A549 (cell line): ENCODE results near the gene SCNN1B. TPM values are rescaled to one million over a fixed set of nuclear protein-coding genes. Genes with fewer than 3 reads are reported as not detected.

Experiments
- ATAC-seq, 2 experiments: fragments of 200-7000 bp in 1 of 2; fragments of >200 bp in 1 of 2; cut with Nextera tagmentation in 1 of 2; cut with Tn5 transposase in 1 of 2; 3 replicates each; pipeline versions ENCODE4 v1.8.0 to v1.9.1; 2018 to 2020; ENCODE audit warnings: mild to moderate bottlenecking in 1 of 2, moderate library complexity in 1 of 2
- CTCF ChIA-PET: fragments of 300-600 bp; sonication (Branson Sonifier 250); formaldehyde crosslinking; extraction: SDS; loops from one replicate; lab custom pipeline; 2021; ENCODE audit warnings: antibody characterized with exemption, inconsistent platforms; lab: Yijun Ruan, JAX
- POLR2A ChIA-PET: fragments of 350-600 bp; formaldehyde crosslinking; extraction: SDS; loops from one replicate; lab custom pipeline; 2021; ENCODE audit warnings: antibody characterized with exemption, inconsistent platforms; lab: Yijun Ruan, JAX
- DNase-seq, 2 experiments: peaks; one replicate each; pipeline versions ENCODE4 v3.0.0 to v3.0.0-alpha.2; 2011 to 2016; ENCODE audit warnings: low read depth in 1 of 2, low spot score in 1 of 2
- FAIRE-seq: peaks from 2 replicates; lab custom pipeline; 2011; peaks lifted over from hg19 to GRCh38; lab: Jason Lieb, UNC
- H3K27ac ChIP-seq, 2 experiments: fragments of >200 bp; sonication (Bioruptor Twin); formaldehyde crosslinking; 3 replicates each; pipeline ENCODE4 v1.5.1; 2016 to 2017
- H3K4me1 ChIP-seq: fragments of >200 bp; sonication (Bioruptor Twin); formaldehyde crosslinking; 3 replicates; pipeline ENCODE4 v1.6.1; 2016
- H3K4me2 ChIP-seq: fragments of >200 bp; sonication (Bioruptor Twin); formaldehyde crosslinking; 3 replicates; pipeline ENCODE4 v1.6.1; 2016
- H3K4me3 ChIP-seq: fragments of >200 bp; sonication (Bioruptor Twin); formaldehyde crosslinking; 3 replicates; pipeline ENCODE4 v1.5.1; 2016
- H3K9me3 ChIP-seq: fragments of >200 bp; sonication (Bioruptor Twin); formaldehyde crosslinking; 3 replicates; pipeline ENCODE4 v1.6.1; 2016
- ATOH8 ChIP-seq: fragments of 250-450 bp; sonication (Bioruptor Pico); IDR thresholded peaks from 2 replicates; pipeline ENCODE4 v1.5.0; 2020; ENCODE audit warnings: low read depth, mild to moderate bottlenecking, moderate library complexity
- CEBPB ChIP-seq, 2 experiments: fragments of >200 bp in 1 of 2; sonication (Bioruptor Twin) in 1 of 2; formaldehyde crosslinking in 1 of 2; IDR thresholded peaks; 2 replicates each; pipeline ENCODE4 v1.6.1; 2012 to 2016
- CHD2 ChIP-seq: fragments of 150-350 bp; IDR thresholded peaks from 2 replicates; pipeline ENCODE4 v1.6.1; 2014; ENCODE audit warnings: low read length; ENCODE audit not compliant: partially characterized antibody
- CTCF ChIP-seq: fragments of >200 bp; sonication (Bioruptor Twin); formaldehyde crosslinking; IDR thresholded peaks from 3 replicates; pipeline ENCODE4 v1.5.1; 2016
- EHMT2 ChIP-seq: fragments of 200-600 bp; sonication (generic); IDR thresholded peaks from 2 replicates; pipeline ENCODE4 v1.6.1; 2016; ENCODE audit warnings: antibody characterized with exemption, low read depth, mild to moderate bottlenecking, moderate library complexity
- FOSB ChIP-seq: fragments of 250-450 bp; sonication (Bioruptor Pico); IDR thresholded peaks from 2 replicates; pipeline ENCODE4 v1.5.0; 2020; ENCODE audit warnings: mild to moderate bottlenecking, moderate library complexity
- FOXS1 ChIP-seq: fragments of 250-450 bp; sonication (Bioruptor Pico); IDR thresholded peaks from 2 replicates; pipeline ENCODE4 v1.5.0; 2020; ENCODE audit warnings: mild to moderate bottlenecking, moderate library complexity
- GATA3 ChIP-seq: IDR thresholded peaks from 2 replicates; pipeline ENCODE4 v1.6.1; 2012; ENCODE audit warnings: borderline replicate concordance
- HEYL ChIP-seq: fragments of 250-450 bp; sonication (Bioruptor Pico); IDR thresholded peaks from 2 replicates; pipeline ENCODE4 v1.8.0; 2021; ENCODE audit warnings: mild to moderate bottlenecking, moderate library complexity
- HOXB13 ChIP-seq: fragments of 250-450 bp; sonication (Bioruptor Pico); IDR thresholded peaks from 2 replicates; pipeline ENCODE4 v1.5.0; 2020; ENCODE audit warnings: low read depth, mild to moderate bottlenecking, moderate library complexity
- JUN ChIP-seq, 2 experiments: fragments of >200 bp; sonication (Bioruptor Twin); formaldehyde crosslinking; IDR thresholded peaks; 2 replicates in 1 of 2; 3 replicates in 1 of 2; pipeline ENCODE4 v1.6.1; 2016 to 2017
- JUNB ChIP-seq: fragments of >200 bp; sonication (Bioruptor Twin); formaldehyde crosslinking; IDR thresholded peaks from 2 replicates; pipeline ENCODE4 v1.6.1; 2016
- MAX ChIP-seq: IDR thresholded peaks from 2 replicates; pipeline ENCODE4 v1.6.1; 2012
- MAZ ChIP-seq: fragments of 150-350 bp; IDR thresholded peaks from 2 replicates; pipeline ENCODE4 v1.6.1; 2014; ENCODE audit warnings: antibody characterized with exemption, low read depth, low read length, borderline replicate concordance
- NFE2L2 ChIP-seq: fragments of 150-350 bp; conservative IDR thresholded peaks from 2 replicates; pipeline ENCODE4 v1.6.1; 2014; ENCODE audit warnings: low read length
- NR3C1 ChIP-seq: fragments of >200 bp; sonication (Bioruptor Twin); formaldehyde crosslinking; IDR thresholded peaks from 3 replicates; pipeline ENCODE4 v1.6.1; 2017
- POLR2AphosphoS2 ChIP-seq: conservative IDR thresholded peaks from 2 replicates; pipeline ENCODE4 v1.6.1; 2012; ENCODE audit warnings: low read length, improper control_type of control experiment, inconsistent platforms
- RFX5 ChIP-seq: fragments of 450-650 bp; IDR thresholded peaks from 2 replicates; pipeline ENCODE4 v1.7.1; 2014; ENCODE audit warnings: antibody characterized with exemption, mild to moderate bottlenecking, moderate library complexity
- RNF2 ChIP-seq: fragments of 200-600 bp; sonication (generic); IDR thresholded peaks from 2 replicates; pipeline ENCODE4 v1.6.1; 2016; ENCODE audit warnings: low read depth, mild to moderate bottlenecking, antibody characterized with exemption, moderate library complexity, borderline replicate concordance
- TFCP2L1 ChIP-seq: fragments of 250-450 bp; sonication (Bioruptor Pico); IDR thresholded peaks from 2 replicates; pipeline ENCODE4 v1.5.0; 2021; ENCODE audit warnings: mild to moderate bottlenecking
- ZFP36 ChIP-seq: fragments of 450-650 bp; IDR thresholded peaks from 2 replicates; pipeline ENCODE4 v1.6.1; 2014; ENCODE audit warnings: borderline replicate concordance; ENCODE audit not compliant: partially characterized antibody
- ZNF302 ChIP-seq: fragments of 250-450 bp; sonication (Bioruptor Pico); IDR thresholded peaks from 2 replicates; pipeline ENCODE4 v1.9.0; 2021; ENCODE audit warnings: inconsistent platforms, mild to moderate bottlenecking, moderate library complexity
- WGBS: methylation state at CpG from one replicate; pipeline ENCODE4 v1.1.6; 2017; ENCODE audit errors: missing lambda C conversion rate; 5-methylcytosine and 5-hydroxymethylcytosine counted together
- polyA plus RNA-seq, 4 experiments: library from polyadenylated mRNA; depleted of rRNA in 3 of 4; stranded (reverse); fragments of >200 nt; fragmentation: RNase III in 1 of 4; extraction: RNeasy Plus Mini Kit Qiagen cat#74134 plus additional on column Dnase treatment in 1 of 4; gene quantifications; 2 replicates in 3 of 4; 3 replicates in 1 of 4; pipeline ENCODE4 v1.2.3, GENCODE V29; 2011 to 2017

The SCNN1B gene
- polyA plus RNA-seq, 2 of the 4 experiments (the other 2 are of a cell fraction), result 0.25 TPM; not detected in 1

- ATAC-seq, result no peak
- H3K4me1 ChIP-seq, result peaks cover 23% of the 10 kb centered on the region; the same call in 2 of the 3 replicates
- ChIA-PET CTCF (interaction anchor here (0.6 to 3.6 kb wide), 3 partner anchors 10 to 32 kb away, joined by 3 to 21 read pairs (median 3); no protein-coding TSS in a partner anchor), POLR2A (no interaction called here)
- no peak overlapping the region for H3K4me2 ChIP-seq
- no peak overlapping the region; a peak in 1 of 6 replicates for H3K27ac ChIP-seq
- no peak for DNase-seq
- FAIRE-seq, result no peak
- H3K9me3 ChIP-seq, result no peaks in the 10 kb centered on the region
- H3K4me3 ChIP-seq, result no peak overlapping the region
- 91% methylated on average over 6 of the region's 21 CpGs for WGBS
- TF ChIP-seq ZNF302 (CRISPR knock-in tag) (no peak), CTCF (no peak), ATOH8 (CRISPR knock-in tag) (no peak), EHMT2 (no peak), ZFP36 (no peak), GATA3 (no peak), JUNB (no peak), RFX5 (no peak)
Measured at GRCh38 chr16:23408242-23408822, 106.2 kb downstream of the SCNN1B start.

GRCh38 chr16:23408823-23409298 is 106.8 kb downstream of the SCNN1B start:
- H3K27ac ChIP-seq, result peak overlapping the region in 1 of 2 experiments; percentile 43; a peak in 1 of 6 replicates
- H3K4me1 ChIP-seq, result peaks cover 23% of the 10 kb centered on the region; the same call in 2 of the 3 replicates
- WGBS, result 90% methylated on average over 7 of the region's 7 CpGs
- H3K4me2 ChIP-seq, result no peak overlapping the region
- no peaks in the 10 kb centered on the region for H3K9me3 ChIP-seq
- ATAC-seq, result peak; percentile 66 to 86
- POLR2A ChIA-PET, result no interaction called here
- TF ChIP-seq FOSB (CRISPR knock-in tag) (no peak), FOXS1 (CRISPR knock-in tag) (no peak), CEBPB (IDR thresholded peaks at IDR 0.05) (no peak), HEYL (CRISPR knock-in tag) (no peak), ZNF302 (CRISPR knock-in tag) (no peak), NFE2L2 (no peak), ZFP36 (no peak), MAX (no peak), CTCF (no peak), NR3C1 (no peak), CHD2 (no peak), JUN (IDR thresholded peaks at IDR 0.05) (no peak), HOXB13 (no peak), POLR2AphosphoS2 (no peak), RFX5 (no peak), TFCP2L1 (no peak), RNF2 (no peak), EHMT2 (no peak), MAZ (no peak)
- DNase-seq, result peak in 1 of 2 experiments; percentile 34
- CTCF ChIA-PET, result interaction anchor here (0.6 to 3.6 kb wide), 3 partner anchors 10 to 32 kb away, joined by 3 to 21 read pairs (median 3); no protein-coding TSS in a partner anchor
- no peak overlapping the region for H3K4me3 ChIP-seq
- no peak for FAIRE-seq
